ENCODE data around the gene SCUBE2.

DNA sequence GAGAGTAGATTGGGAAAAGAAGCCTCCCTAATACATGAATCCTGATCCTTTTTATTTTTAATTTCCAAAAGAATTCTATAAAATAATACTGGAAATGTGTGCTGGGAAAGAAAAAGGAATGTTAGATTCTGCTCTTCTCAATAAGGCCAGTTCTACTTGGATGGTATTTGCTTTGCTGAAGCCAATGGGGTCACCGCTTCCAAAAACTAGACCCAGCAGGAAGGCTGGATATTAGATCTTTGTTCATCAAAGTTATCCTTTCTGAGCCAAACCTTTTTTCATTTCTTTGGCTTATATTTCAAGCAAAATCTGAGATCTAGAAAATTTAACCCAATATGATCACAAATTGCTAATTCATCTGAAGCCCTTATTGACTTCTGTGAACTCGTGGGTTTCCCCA is 41.4 kb downstream of the SCUBE2 start:
- TF ChIP-seq, protein P1, sequence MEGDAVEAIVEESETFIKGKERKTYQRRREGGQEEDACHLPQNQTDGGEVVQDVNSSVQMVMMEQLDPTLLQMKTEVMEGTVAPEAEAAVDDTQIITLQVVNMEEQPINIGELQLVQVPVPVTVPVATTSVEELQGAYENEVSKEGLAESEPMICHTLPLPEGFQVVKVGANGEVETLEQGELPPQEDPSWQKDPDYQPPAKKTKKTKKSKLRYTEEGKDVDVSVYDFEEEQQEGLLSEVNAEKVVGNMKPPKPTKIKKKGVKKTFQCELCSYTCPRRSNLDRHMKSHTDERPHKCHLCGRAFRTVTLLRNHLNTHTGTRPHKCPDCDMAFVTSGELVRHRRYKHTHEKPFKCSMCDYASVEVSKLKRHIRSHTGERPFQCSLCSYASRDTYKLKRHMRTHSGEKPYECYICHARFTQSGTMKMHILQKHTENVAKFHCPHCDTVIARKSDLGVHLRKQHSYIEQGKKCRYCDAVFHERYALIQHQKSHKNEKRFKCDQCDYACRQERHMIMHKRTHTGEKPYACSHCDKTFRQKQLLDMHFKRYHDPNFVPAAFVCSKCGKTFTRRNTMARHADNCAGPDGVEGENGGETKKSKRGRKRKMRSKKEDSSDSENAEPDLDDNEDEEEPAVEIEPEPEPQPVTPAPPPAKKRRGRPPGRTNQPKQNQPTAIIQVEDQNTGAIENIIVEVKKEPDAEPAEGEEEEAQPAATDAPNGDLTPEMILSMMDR (IDR thresholded peaks at IDR 0.05; ENCODE audit: insufficient read depth, low read length, poor library complexity, severe bottlenecking): no peak
- TF ChIP-seq EZH2phosphoT487 (conservative IDR thresholded peaks at IDR 0.05; ENCODE audit: low read length): no peak
